ENCODE measurements around the gene CPE.

DNA sequence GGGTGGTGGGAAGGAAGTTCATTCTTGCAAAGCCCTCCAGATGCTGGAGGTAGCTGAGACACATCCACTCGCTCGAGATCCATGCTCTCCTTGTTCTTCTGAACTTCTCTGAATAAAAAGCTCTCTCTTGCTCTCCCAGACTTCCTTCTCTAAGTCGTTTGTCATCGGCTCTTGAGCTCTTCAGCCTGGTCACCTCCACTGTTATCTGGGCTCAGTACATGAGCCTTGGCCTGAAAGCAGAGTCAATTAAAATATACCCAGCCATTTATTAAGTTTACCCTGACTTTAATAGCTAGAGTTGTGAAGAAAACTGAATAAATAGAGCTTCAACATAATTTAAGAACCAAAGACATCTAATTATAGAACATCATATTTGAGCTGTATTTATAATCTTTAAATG lies 99.0 kb downstream of the CPE start:
- TF ChIP-seq GATA2 (IDR thresholded peaks at IDR 0.05; ENCODE audit: low read depth, low read length) (no peak), GATA3 (IDR thresholded peaks at IDR 0.05; ENCODE audit: low read depth, low read length) (no peak)
